Left lung (tissue), 10 donors: Measurements from ENCODE around the gene CCDC175. TPM values are rescaled to one million over a fixed set of nuclear protein-coding genes. Genes with fewer than 3 reads are reported as not detected.

Source experiments
- ATAC-seq: fragments of 200-7000 bp; cut with Tn5 transposase; one replicate; pipeline ENCODE4 v1.9.1; 2020; ENCODE audit warnings: moderate library complexity
- DNase-seq, 4 donors: peaks; one replicate each; pipeline ENCODE4 v3.0.0-alpha.2; 2013 to 2020
- H3K27ac ChIP-seq, 2 donors: fragments of 200-600 bp; sonication (generic) in 1 of 2; one replicate each; pipeline versions ENCODE4 v1.5.0 to v1.8.0; 2020 to 2021
- H3K27me3 ChIP-seq, 2 donors: fragments of 200-600 bp; sonication (generic) in 1 of 2; one replicate each; pipeline versions ENCODE4 v1.5.0 to v1.8.0; 2020 to 2021
- H3K36me3 ChIP-seq, 2 donors: fragments of 200-600 bp; sonication (generic) in 1 of 2; one replicate each; pipeline versions ENCODE4 v1.5.0 to v1.8.0; 2020 to 2021
- H3K4me1 ChIP-seq, 2 donors: fragments of 200-600 bp; one replicate each; pipeline ENCODE4 v1.8.0; 2021
- H3K4me3 ChIP-seq, 2 donors: fragments of 200-600 bp; sonication (generic) in 1 of 2; one replicate each; pipeline versions ENCODE4 v1.5.0 to v1.8.0; 2020 to 2021; ENCODE audit warnings: mild to moderate bottlenecking in 1 of 2
- H3K9me3 ChIP-seq, 2 donors: fragments of 200-600 bp; sonication (generic) in 1 of 2; one replicate each; pipeline versions ENCODE4 v1.5.0 to v1.8.0; 2020 to 2021
- intact Hi-C, 2 donors: fragments of 100-400 bp; cut with DNase I; formaldehyde crosslinking; loops; one replicate each; pipeline versions ENCODE4 v1.11.2 to v1.14.2; 2022
- polyA plus RNA-seq, 6 donors: library from polyadenylated mRNA; unstranded; fragments of 120-200 nt; gene quantifications; one replicate each; pipeline ENCODE4 v1.2.1, GENCODE V29; 2013; ENCODE audit not compliant: insufficient read length in 6 of 6
- total RNA-seq, 2 donors: library from RNA; stranded (reverse); fragmentation: NEBNext Ultra II Directional; extraction: Animal tissue kit (Norgen Biotek cat#: 25700); gene quantifications; one replicate each; pipeline ENCODE4 v1.2.1, GENCODE V29; 2021
- TF ChIP-seq, protein P1 (sequence below), 2 donors: fragments of 200-600 bp; sonication (generic) in 1 of 2; IDR thresholded peaks; one replicate each; pipeline versions ENCODE4 v1.5.0 to v1.8.0; 2021; ENCODE audit warnings: antibody characterized with exemption in 2 of 2
- donor health status: DM: no; HTN: yes; CAD: no.
- donor health status: DM: no; HTN: no; CAD: no.

Gene CCDC175
- total and polyA plus RNA-seq, 8 donors, result 0.30 to 0.66 (median 0.41) TPM; not detected in 3

- Histone ChIP-seq H3K27ac (no peak overlapping the region), H3K9me3 (no peaks in the 10 kb centered on the region), H3K4me1 (no peaks in the 10 kb centered on the region), H3K4me3 (no peak overlapping the region), H3K27me3 (no peaks in the 10 kb centered on the region), H3K36me3 (no peaks in the 10 kb centered on the region)
- ATAC-seq, result no peak
- TF ChIP-seq, protein P1, sequence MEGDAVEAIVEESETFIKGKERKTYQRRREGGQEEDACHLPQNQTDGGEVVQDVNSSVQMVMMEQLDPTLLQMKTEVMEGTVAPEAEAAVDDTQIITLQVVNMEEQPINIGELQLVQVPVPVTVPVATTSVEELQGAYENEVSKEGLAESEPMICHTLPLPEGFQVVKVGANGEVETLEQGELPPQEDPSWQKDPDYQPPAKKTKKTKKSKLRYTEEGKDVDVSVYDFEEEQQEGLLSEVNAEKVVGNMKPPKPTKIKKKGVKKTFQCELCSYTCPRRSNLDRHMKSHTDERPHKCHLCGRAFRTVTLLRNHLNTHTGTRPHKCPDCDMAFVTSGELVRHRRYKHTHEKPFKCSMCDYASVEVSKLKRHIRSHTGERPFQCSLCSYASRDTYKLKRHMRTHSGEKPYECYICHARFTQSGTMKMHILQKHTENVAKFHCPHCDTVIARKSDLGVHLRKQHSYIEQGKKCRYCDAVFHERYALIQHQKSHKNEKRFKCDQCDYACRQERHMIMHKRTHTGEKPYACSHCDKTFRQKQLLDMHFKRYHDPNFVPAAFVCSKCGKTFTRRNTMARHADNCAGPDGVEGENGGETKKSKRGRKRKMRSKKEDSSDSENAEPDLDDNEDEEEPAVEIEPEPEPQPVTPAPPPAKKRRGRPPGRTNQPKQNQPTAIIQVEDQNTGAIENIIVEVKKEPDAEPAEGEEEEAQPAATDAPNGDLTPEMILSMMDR (IDR thresholded peaks at IDR 0.05), result no peak
- intact Hi-C loops, result no loop called here
- no peak for DNase-seq
Observed at GRCh38 chr14:59600211-59600945, 23.8 kb upstream of the CCDC175 start.

DNA sequence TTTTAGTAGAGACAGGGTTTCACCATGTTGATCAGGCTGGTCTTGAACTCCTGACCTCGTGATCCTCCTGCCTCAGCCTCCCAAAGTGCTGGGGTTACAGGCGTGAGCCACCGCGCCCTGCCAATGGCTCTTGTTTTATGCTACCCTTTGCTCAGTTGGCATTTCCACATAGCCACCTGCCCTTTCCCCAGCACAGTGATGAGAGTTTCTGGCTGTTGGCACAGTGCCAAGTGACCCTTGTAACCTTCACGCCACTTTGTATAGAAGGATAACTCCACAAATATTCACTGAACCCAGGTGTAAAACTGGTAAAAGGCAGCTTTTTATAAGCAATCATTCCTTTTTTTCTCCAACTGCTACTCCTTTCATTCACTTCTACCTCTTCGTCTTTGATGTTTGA, 18.5 kb upstream of the CCDC175 start:
- no peaks in the 10 kb centered on the region for H3K36me3 ChIP-seq
- no peaks in the 10 kb centered on the region for H3K4me1 ChIP-seq
- H3K4me3 ChIP-seq, result no peak overlapping the region
- no peaks in the 10 kb centered on the region for H3K27me3 ChIP-seq
- H3K9me3 ChIP-seq, result no peaks in the 10 kb centered on the region
- H3K27ac ChIP-seq, result no peak overlapping the region
- intact Hi-C loops, result no loop called here
- ATAC-seq (no peak), DNase-seq (no peak)
- TF ChIP-seq, protein P1 (IDR thresholded peaks at IDR 0.05), result no peak

GRCh38 chr14:59591641-59592370, 15.2 kb upstream of the CCDC175 start:
- no peak overlapping the region for H3K4me3 ChIP-seq
- H3K27ac ChIP-seq, result no peak overlapping the region
- no peaks in the 10 kb centered on the region for H3K9me3 ChIP-seq
- H3K4me1 ChIP-seq, result no peaks in the 10 kb centered on the region
- no peak for ATAC-seq
- DNase-seq, result no peak
- TF ChIP-seq, protein P1 (IDR thresholded peaks at IDR 0.05), result no peak
- intact Hi-C loops, result no loop called here
- H3K27me3 ChIP-seq, result no peaks in the 10 kb centered on the region
- no peaks in the 10 kb centered on the region for H3K36me3 ChIP-seq

DNA sequence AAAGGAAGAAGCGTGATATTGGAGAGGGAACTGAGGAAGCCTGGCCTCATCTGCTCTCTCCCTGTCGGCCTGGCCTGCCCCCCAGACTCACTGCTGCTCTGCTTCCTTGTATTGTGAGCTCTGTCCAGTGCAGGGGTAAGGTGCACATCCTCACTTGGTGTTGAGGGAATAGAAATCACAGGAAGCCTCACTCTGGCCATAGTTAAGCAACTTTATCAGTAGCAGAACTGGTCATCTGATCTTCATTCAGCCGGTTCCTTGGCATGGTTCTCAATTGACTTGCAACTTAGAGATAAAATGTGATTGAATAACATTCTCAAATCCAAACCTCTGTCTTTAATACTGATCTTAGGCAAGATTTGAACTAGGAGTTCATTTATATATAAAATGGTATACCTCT, 11.5 kb upstream of the CCDC175 start:
- Histone ChIP-seq H3K27ac (no peak overlapping the region), H3K4me1 (peaks cover 0 to 6% of the 10 kb centered on the region in 2 donors), H3K9me3 (no peaks in the 10 kb centered on the region), H3K4me3 (no peak overlapping the region), H3K36me3 (no peaks in the 10 kb centered on the region), H3K27me3 (no peaks in the 10 kb centered on the region)
- TF ChIP-seq, protein P1 (IDR thresholded peaks at IDR 0.05), result no peak
- ATAC-seq (no peak), DNase-seq (no peak)
- intact Hi-C loops, result no loop called here

DNA sequence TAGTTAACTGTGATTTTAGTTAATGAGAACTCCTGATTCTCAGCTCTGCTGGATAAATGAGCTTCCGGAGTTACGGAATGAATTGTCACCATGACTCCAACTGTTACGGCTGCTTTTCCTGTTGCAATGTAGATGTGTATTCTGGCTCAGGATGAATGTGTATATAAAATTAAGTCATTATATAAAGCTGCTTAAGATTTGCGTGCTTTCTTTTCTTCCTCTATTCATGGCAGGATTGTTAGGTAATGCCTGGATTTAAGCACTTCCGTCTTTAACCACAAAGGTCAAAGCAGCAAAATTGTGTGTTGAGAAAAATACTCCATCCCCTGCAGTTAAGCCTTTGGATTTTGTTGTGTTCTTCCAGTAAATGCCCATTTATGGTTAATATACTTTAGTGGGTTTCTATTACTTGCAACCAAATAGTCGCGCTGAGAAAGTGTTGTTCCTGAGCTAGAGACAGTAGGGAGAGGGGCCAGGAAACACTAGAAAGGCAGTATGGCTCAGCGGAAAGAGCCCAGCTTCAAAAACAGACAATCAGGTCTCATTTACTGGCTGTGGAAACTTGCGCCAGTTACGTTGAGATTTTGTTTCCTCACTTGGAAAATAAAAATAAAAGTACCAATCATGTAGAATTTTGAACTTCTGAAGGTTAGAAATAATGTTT, 9.4 kb upstream of the CCDC175 start:
- H3K27me3 ChIP-seq, result no peaks in the 10 kb centered on the region
- ATAC-seq, result no peak
- H3K27ac ChIP-seq, result no peak overlapping the region
- TF ChIP-seq, protein P1 (IDR thresholded peaks at IDR 0.05), result no peak
- no peaks in the 10 kb centered on the region for H3K9me3 ChIP-seq
- H3K36me3 ChIP-seq, result no peaks in the 10 kb centered on the region
- no peak for DNase-seq
- peaks cover 0 to 6% of the 10 kb centered on the region in 2 donors for H3K4me1 ChIP-seq
- intact Hi-C loops, result no loop called here
- H3K4me3 ChIP-seq, result no peak overlapping the region
